ENCODE measurements around the gene CPN1.

CPN1 gene

DNA sequence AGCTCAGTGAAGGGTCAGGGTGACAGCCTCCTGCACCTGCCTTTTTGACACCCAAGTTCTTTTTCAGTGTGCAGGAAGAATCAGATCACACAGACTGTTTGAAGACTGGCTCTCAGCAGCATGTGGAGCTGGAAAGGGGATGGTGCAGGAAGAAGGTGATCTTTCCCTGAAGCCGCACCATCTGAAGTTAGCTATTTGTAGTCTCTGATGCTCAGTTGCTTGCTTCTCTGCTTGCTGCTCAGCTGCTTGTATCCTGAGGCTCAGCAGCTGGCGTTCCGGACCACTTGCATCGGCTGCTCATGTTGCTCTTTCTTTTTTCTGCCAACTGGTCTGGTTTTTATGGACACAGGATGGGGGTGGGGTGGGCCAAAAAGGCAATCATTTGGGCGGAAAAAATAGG, 56.1 kb downstream of the CPN1 start:
- TF ChIP-seq EZH2 (IDR thresholded peaks at IDR 0.05) (no peak), FOXP2 (optimal IDR thresholded peaks at IDR 0.05; ENCODE audit: control extremely low read depth, extremely low read length, insufficient read depth) (no peak), POLR2AphosphoS5 (IDR thresholded peaks at IDR 0.05; ENCODE audit: borderline replicate concordance, low read depth, low read length) (no peak)
- no peak for DNase-seq (ENCODE audit: low read depth, low spot score)

GRCh38 chr10:100024748-100025147, 56.9 kb downstream of the CPN1 start:
- H3K9ac ChIP-seq (ENCODE audit: insufficient read length), result no peak overlapping the region
- TF ChIP-seq FOXP2 (optimal IDR thresholded peaks at IDR 0.05; ENCODE audit: control extremely low read depth, extremely low read length, insufficient read depth) (no peak), EZH2 (IDR thresholded peaks at IDR 0.05) (no peak), POLR2AphosphoS5 (IDR thresholded peaks at IDR 0.05; ENCODE audit: borderline replicate concordance, low read depth, low read length) (no peak)
- H3K4me3 ChIP-seq, result no peak overlapping the region
- DNase-seq (ENCODE audit: low read depth, low spot score), result no peak
- no peak overlapping the region for H3K27ac ChIP-seq
- H3K9me3 ChIP-seq (ENCODE audit: low read depth, low read length), result no peaks in the 10 kb centered on the region
- no peaks in the 10 kb centered on the region for H3K36me3 ChIP-seq (ENCODE audit: insufficient read depth, low read length)

More for the DNA sequence above, 56.1 kb downstream of the CPN1 start:
- Histone ChIP-seq H3K9ac (ENCODE audit: insufficient read length) (no peak overlapping the region), H3K27ac (no peak overlapping the region), H3K36me3 (ENCODE audit: insufficient read depth, low read length) (no peaks in the 10 kb centered on the region), H3K9me3 (ENCODE audit: low read depth, low read length) (no peaks in the 10 kb centered on the region), H3K4me3 (no peak overlapping the region)

DNA sequence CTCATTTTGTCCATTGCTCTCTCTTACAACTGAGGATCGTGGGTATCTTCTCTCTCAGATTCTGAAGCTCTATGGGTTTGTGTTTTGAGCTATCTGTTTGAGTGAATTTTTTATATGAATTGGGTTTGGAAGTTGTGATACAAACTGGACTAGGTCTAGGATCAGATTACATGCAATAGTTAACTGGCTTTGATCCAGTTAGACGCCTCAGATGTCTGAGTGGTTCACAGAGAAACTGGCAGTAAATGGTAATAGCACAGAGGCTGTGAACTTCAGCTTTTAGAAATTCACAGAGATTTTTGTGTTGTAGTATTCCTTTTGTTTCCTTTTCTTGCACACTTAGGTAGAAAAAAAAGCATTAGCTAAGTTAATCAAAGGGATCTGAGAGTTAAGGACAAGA, 59.3 kb downstream of the CPN1 start:
- Histone ChIP-seq H3K9me3 (ENCODE audit: low read depth, low read length) (no peaks in the 10 kb centered on the region), H3K9ac (ENCODE audit: insufficient read length) (no peak overlapping the region), H3K27ac (no peak overlapping the region), H3K36me3 (ENCODE audit: insufficient read depth, low read length) (no peaks in the 10 kb centered on the region), H3K4me3 (no peak overlapping the region)
- DNase-seq (ENCODE audit: low read depth, low spot score), result no peak
- TF ChIP-seq POLR2AphosphoS5 (IDR thresholded peaks at IDR 0.05; ENCODE audit: borderline replicate concordance, low read depth, low read length) (no peak), FOXP2 (optimal IDR thresholded peaks at IDR 0.05; ENCODE audit: control extremely low read depth, extremely low read length, insufficient read depth) (no peak), EZH2 (IDR thresholded peaks at IDR 0.05) (no peak)

DNA sequence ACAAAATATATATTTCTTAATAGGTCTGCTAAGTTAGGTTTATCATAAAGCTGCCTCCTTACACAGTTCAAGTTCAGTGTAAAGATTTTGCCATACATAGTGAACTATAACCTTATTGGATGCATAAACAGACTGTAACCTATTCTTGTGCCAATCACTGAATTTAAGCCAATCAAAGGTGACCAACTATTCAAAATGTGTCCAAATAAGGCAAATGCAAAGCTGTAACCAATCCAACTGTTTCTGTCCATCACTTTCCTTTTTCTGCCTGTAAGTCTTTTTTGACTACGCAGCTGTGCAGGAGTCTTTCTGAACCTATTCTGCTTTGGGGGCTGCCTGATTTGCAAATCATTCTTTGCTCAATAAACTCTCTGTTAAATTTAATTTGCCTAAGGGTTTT, 60.3 kb downstream of the CPN1 start:
- DNase-seq (ENCODE audit: low read depth, low spot score), result no peak
- TF ChIP-seq FOXP2 (optimal IDR thresholded peaks at IDR 0.05; ENCODE audit: control extremely low read depth, extremely low read length, insufficient read depth), result no peak
- TF ChIP-seq EZH2 (IDR thresholded peaks at IDR 0.05), result no peak
- TF ChIP-seq POLR2AphosphoS5 (IDR thresholded peaks at IDR 0.05; ENCODE audit: borderline replicate concordance, low read depth, low read length), result no peak
- Histone ChIP-seq H3K27ac (no peak overlapping the region), H3K9me3 (ENCODE audit: low read depth, low read length) (no peaks in the 10 kb centered on the region), H3K36me3 (ENCODE audit: insufficient read depth, low read length) (no peaks in the 10 kb centered on the region), H3K9ac (ENCODE audit: insufficient read length) (no peak overlapping the region), H3K4me3 (no peak overlapping the region)

GRCh38 chr10:100020886-100021253, 60.8 kb downstream of the CPN1 start:
- Histone ChIP-seq H3K9me3 (ENCODE audit: low read depth, low read length) (no peaks in the 10 kb centered on the region), H3K4me3 (no peak overlapping the region), H3K9ac (ENCODE audit: insufficient read length) (no peak overlapping the region), H3K27ac (no peak overlapping the region), H3K36me3 (ENCODE audit: insufficient read depth, low read length) (no peaks in the 10 kb centered on the region)
- no peak for DNase-seq (ENCODE audit: low read depth, low spot score)
- TF ChIP-seq EZH2 (IDR thresholded peaks at IDR 0.05), result no peak
- TF ChIP-seq FOXP2 (optimal IDR thresholded peaks at IDR 0.05; ENCODE audit: control extremely low read depth, extremely low read length, insufficient read depth), result no peak
- TF ChIP-seq POLR2AphosphoS5 (IDR thresholded peaks at IDR 0.05; ENCODE audit: borderline replicate concordance, low read depth, low read length), result no peak

DNA sequence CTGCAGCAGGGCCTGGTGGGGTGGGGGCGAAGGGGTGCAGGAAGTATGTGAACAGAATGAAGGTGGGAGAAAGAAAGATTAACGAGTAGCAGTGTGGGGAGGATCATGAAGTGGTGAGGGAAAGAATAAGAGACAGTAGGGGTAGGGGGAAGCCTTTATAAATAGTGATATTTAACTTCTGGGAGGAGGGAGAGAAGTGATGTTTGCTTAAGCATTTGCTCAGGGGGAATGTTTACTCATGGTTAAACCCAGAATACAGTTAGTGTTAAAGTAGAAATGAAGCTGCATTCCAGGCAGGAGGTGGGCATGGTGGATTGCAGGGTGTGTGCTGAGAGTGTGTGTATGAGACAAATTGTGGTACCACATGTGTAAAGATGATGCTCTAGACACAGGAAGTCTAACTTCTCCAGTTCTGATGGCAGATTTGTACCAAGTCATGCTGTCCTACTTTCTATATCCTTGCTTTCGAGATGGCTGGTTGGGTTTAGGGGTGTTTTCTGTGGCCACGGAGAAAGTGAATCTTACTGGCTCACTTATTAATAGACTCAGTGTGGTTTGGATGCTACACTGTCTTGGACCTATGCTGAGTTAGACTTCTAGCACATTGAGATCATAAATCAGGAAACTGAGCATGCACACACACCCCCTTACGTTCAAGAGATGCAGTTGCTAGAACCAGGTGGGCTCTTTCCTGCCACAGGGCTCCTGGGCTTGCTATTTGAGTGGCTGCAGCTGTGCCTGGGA, 61.4 kb downstream of the CPN1 start:
- no peaks in the 10 kb centered on the region for H3K9me3 ChIP-seq (ENCODE audit: low read depth, low read length)
- no peak for DNase-seq (ENCODE audit: low read depth, low spot score)
- no peak overlapping the region for H3K27ac ChIP-seq

GRCh38 chr10:100019787-100020141, 61.9 kb downstream of the CPN1 start:
- H3K4me3 ChIP-seq, result no peak overlapping the region
- no peaks in the 10 kb centered on the region for H3K9me3 ChIP-seq (ENCODE audit: low read depth, low read length)
- H3K27ac ChIP-seq, result no peak overlapping the region
- no peaks in the 10 kb centered on the region for H3K36me3 ChIP-seq (ENCODE audit: insufficient read depth, low read length)
- no peak overlapping the region for H3K9ac ChIP-seq (ENCODE audit: insufficient read length)
- TF ChIP-seq FOXP2 (optimal IDR thresholded peaks at IDR 0.05; ENCODE audit: control extremely low read depth, extremely low read length, insufficient read depth) (no peak), POLR2AphosphoS5 (IDR thresholded peaks at IDR 0.05; ENCODE audit: borderline replicate concordance, low read depth, low read length) (no peak), EZH2 (IDR thresholded peaks at IDR 0.05) (no peak)
- no peak for DNase-seq (ENCODE audit: low read depth, low spot score)

More for the DNA sequence above, 61.4 kb downstream of the CPN1 start:
- H3K9ac ChIP-seq (ENCODE audit: insufficient read length), result no peak overlapping the region
- TF ChIP-seq POLR2AphosphoS5 (IDR thresholded peaks at IDR 0.05; ENCODE audit: borderline replicate concordance, low read depth, low read length) (no peak), FOXP2 (optimal IDR thresholded peaks at IDR 0.05; ENCODE audit: control extremely low read depth, extremely low read length, insufficient read depth) (no peak), EZH2 (IDR thresholded peaks at IDR 0.05) (no peak)
- H3K36me3 ChIP-seq (ENCODE audit: insufficient read depth, low read length), result no peaks in the 10 kb centered on the region
- H3K4me3 ChIP-seq, result no peak overlapping the region

DNA sequence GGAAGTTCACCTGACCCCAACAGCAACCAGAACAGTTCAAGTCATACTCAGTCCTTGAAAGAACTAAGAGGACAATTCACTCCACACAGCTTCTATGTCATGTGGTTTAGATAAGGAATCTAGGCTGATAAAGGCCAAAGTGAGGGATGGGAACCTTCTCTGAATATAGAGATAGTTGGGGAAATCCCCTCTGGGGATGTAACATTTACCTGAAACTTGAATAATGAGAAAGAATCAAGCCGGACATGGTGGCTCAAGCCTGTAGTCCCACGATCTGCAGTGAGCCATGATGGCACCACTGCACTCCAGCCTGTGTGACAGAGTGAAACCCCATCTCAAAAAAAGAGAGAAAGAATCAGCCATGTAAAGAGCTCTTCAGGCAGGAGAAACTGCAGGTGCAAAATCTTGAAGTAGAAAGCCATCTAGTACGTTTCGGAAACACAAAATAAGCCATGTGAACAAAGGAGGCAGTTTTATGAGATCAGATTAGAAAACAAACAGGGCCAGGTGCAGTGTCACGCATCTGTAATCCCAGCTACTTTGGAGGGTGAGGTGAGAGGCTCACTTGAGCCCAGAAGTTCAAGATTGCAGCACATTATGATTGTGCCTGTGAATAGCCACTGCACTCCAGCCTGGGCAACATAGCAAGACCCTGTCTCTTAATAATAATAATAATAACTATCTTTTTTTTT, 67.5 kb downstream of the CPN1 start:
- Histone ChIP-seq H3K27ac (no peak overlapping the region), H3K9me3 (ENCODE audit: low read depth, low read length) (no peaks in the 10 kb centered on the region), H3K36me3 (ENCODE audit: insufficient read depth, low read length) (no peaks in the 10 kb centered on the region), H3K9ac (ENCODE audit: insufficient read length) (no peak overlapping the region), H3K4me3 (no peak overlapping the region)
- no peak for DNase-seq (ENCODE audit: low read depth, low spot score)
- TF ChIP-seq FOXP2 (optimal IDR thresholded peaks at IDR 0.05; ENCODE audit: control extremely low read depth, extremely low read length, insufficient read depth) (no peak), POLR2AphosphoS5 (IDR thresholded peaks at IDR 0.05; ENCODE audit: borderline replicate concordance, low read depth, low read length) (no peak), EZH2 (IDR thresholded peaks at IDR 0.05) (no peak)

Data from SK-N-MC (cell line).